NCI-H226 (cell line): ENCODE data around the gene IGF2.

Experiments used
- DNase-seq: peaks from one replicate; pipeline ENCODE4 v3.0.0-alpha.2; 2015

Gene IGF2

DNA sequence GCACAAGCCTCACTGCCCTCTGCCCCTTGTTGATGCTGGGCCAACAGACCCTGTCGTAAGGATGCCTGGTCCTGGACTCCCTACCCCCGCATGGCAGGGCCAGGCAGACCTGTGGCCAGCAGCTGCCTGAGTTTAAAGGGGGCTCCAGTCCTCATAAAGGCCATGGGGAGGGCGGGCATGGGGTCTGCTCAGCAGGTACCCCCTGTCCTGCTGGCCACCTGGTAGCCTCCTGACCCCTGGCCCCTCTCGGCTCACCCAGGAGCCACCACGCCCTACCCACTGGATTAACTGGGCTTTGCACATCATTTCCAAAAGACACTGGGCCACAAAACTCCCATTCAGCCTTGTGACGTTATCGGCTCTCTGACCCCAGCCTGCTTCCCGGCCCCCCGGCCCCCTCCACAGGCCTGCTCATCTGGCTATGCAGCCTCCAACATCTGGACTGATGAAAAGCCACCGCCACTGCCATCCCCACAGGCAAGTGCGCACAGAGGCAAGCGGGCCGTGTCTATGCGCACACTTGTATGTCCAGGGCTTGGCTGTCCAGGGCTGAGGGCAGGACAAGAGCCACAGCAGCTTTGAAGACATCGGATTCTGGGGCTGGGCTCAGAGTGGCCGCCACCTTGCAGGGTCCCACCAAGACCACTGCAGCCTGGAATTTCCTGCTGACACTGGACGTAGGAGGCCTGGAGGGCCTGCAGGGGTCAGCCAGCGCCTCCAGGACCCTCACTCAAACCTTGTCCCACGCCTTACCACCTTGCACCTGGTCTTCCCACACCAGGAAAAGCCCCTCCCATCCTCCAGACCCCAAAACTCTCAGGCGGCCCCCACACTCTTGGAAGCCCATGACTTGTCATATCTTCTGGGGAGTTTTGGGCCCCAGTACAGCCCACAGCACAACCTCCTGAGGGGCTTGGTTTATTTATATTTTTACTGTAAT, 48.7 kb downstream of the IGF2 start:
- no peak for DNase-seq

DNA sequence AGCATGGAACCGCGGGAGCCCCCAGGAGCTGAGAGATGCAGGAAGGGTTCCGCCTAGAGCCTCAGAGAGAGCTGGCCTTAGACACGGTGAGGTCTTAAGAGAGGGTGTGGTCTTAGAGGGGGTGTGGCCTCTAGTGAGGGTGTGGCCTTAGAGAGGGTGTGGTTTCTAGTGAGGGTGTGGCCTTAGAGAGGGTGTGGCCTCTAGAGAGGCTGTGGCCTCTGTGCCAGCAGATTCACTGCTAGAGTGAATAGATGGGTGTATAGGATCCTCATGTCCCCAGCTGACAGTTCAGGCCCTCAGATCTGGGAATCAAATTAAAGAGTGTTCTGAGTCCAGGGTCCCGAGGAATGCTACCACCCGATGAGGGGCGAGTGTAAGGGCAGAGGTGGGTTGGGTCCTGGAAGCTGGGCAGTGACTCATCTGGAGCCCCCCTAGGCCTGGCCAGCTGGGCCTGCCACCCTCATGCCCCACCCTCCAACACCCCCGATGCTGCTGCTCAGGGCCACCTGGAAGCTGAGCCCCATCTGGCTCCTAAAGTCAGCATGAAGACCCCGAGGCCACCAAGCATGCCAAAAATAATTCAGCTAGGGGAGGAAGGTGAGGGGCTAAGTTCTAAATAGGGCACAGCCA, 49.5 kb downstream of the IGF2 start:
- DNase-seq = peak; percentile 14

GRCh38 chr11:2088746-2089535, 50.2 kb downstream of the IGF2 start:
- no peak for DNase-seq

GRCh38 chr11:2088284-2088683, 50.9 kb downstream of the IGF2 start:
- DNase-seq = no peak

DNA sequence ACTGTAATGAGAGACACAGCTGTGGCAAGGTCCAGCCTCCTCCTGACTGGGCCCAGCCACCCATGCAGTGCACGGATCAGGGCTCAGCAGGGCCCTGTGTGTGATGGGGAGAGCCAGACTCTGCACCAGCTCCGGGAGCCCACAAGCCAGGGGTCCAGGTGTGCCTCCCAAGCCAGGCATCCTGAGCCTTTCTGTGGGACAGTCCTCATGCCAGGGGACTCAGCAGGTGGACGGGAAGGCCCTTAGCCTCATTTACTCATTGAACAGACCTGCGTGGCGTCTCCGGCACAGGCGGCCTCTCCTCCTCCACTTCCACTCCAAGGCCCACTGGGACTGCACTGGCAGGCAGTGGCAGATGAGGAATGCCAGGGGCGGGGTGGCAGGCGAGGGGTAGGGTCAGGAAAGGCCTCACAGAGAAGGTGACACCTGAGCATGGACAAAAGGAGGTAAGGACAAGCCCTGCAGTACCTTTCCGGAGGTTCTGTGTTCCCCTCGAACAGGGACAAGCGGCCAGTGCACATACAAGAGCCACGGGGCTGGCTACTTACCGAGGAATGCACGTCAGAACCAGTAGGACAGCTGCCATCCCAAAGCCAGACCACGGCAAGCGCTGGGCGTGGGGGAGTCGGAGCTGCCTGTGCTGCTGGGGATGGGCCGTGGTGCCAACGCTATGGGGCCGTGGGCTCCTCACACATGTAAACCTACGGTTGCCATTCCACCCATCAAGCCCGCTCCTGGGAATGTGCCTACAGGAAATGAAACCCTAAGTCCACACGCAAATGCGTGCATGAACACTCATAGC, 52.7 kb downstream of the IGF2 start:
- DNase-seq = no peak

DNA sequence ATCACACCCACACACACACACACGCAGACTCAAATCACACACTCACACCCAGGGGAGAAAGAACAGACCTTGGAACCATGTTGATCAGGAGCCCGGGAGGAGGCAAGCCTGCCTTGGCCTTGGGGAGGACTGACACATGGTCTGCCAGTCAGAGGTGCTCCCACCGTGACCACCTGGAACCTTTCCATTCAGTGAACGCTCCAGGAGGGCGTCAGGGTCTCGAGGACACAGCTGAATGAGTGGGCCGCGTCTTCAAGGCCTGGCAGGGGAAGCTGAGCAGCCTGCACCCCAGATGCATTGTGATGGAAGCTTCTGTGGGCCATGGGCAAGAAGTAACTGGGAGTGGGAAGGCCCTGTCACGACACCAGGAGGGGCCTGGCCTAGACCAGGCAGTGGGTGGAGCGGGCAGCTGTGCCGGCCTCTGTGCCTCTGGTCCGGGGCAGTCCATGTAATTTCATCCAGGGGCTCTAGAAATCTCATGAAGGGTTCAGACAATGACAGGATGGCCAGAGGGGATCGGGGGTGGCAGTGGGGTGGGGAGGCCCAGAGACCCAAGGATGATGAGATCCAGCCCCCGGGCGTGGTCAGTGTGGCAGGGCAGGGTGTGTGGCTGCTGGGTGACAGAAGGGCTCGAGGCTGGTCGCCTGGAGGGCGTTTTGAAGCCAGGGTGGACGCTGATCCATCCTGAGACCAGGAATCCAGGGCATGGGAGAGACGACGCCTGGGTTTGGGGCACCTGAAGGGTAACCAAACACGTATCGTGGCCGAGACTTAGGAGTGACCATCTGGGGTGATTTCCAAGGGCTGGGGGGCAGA, 53.7 kb downstream of the IGF2 start:
- DNase-seq = no peak

DNA sequence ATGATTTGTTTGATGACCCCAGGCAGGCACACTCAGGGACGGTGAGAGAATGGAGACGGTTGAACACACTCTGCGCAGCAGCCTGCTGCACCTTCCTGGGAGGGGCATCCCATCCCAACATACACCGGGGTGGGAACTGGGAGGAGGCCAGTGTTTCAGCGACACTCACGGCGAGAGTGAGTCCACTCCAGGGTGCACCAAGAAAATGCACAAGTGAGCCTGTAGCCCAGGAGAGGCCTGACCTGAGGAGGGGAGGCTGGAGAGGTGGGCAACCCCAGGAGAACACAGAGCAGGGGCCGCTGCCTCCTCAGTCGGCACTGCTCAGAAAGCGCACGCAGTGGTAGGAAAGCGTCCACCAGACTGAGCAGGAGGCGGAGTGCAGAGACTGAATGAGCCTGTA, 54.5 kb downstream of the IGF2 start:
- DNase-seq = no peak
